ENCODE results near the gene PDPK1.
"Not testable (repeated sequence)": the region's sequence is repeated elsewhere in the genome, so short reads cannot be mapped to it uniquely, and the experiment has no call there.

The PDPK1 gene

DNA sequence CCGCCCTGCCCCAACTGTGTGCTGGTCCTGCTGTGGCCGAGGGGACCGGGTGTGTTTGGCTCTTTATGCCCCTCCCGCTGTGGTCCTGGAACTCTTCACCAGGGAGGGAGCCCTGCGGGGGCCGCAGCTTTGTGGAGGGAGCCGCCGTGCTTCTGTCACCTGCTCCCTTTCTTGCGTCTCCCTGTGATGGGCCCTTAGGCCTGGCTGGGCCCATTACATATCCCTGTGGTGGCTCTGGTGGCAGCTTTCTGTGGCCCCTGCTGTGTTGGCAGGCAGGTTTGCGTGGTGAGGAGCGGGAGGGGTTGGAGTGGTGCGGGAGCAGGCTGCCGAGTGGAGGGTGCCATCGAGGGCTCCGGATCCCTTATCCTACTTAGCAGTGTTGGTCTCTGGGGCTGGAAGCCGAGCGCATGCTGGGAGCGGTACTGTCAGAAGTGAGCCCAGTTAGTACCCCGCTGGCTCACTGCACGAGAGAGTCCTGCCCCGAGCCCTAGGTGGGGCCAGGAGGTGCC, 60.4 kb downstream of the PDPK1 start:
- peaks cover 3% of the 10 kb centered on the region for H3K79me1 ChIP-seq (ENCODE audit: low read length)
- no peaks in the 10 kb centered on the region for H3K4me1 ChIP-seq (ENCODE audit: control insufficient read depth, low read depth, low read length)
- WGBS (ENCODE audit: extremely low coverage, insufficient coverage, low lambda C conversion rate) = no CpG with 5 or more reads among the region's 21 CpGs
- H3K79me2 ChIP-seq (ENCODE audit: control insufficient read depth, insufficient read depth, low read length) = no peaks in the 10 kb centered on the region
- H3K9ac ChIP-seq (ENCODE audit: low read length) = no peak overlapping the region
- no peak overlapping the region for H3K18ac ChIP-seq (ENCODE audit: low read length)
- H2AK5ac ChIP-seq (ENCODE audit: low read length) = no peak overlapping the region
- no peak overlapping the region for H4K5ac ChIP-seq (ENCODE audit: low read length)
- no peak overlapping the region for H3K27ac ChIP-seq (ENCODE audit: low read depth, low read length)
- DNase-seq = no peak
- no peak overlapping the region for H3K4me3 ChIP-seq (ENCODE audit: low read length)
- no peak overlapping the region for H4K8ac ChIP-seq (ENCODE audit: low read depth, low read length)
- no peak overlapping the region for H3K4me2 ChIP-seq (ENCODE audit: low read length)
- H3K23ac ChIP-seq (ENCODE audit: low read length) = no peak overlapping the region
- no peak overlapping the region for H2BK5ac ChIP-seq (ENCODE audit: low read length)
- H3K36me3 ChIP-seq (ENCODE audit: control insufficient read depth, insufficient read depth, low read length) = peaks cover 1% of the 10 kb centered on the region
- H2BK15ac ChIP-seq (replicated peaks; ENCODE audit: low read depth) = no peak overlapping the region
- no peak overlapping the region for H3K4ac ChIP-seq (ENCODE audit: low read depth, low read length)
- H3K56ac ChIP-seq (ENCODE audit: low read length) = no peak overlapping the region
- H2BK120ac ChIP-seq (ENCODE audit: low read depth, low read length) = no peak overlapping the region
- H3K27me3 ChIP-seq (ENCODE audit: insufficient read depth, low read length, poor library complexity) = no peaks in the 10 kb centered on the region

- no peak overlapping the region for H4K5ac ChIP-seq (ENCODE audit: low read length)
- H3K27me3 ChIP-seq (ENCODE audit: insufficient read depth, low read length, poor library complexity) = no peaks in the 10 kb centered on the region
- H3K9ac ChIP-seq (ENCODE audit: low read length) = no peak overlapping the region
- no peak overlapping the region for H3K4me3 ChIP-seq (ENCODE audit: low read length)
- no peak overlapping the region for H2AK5ac ChIP-seq (ENCODE audit: low read length)
- no peak overlapping the region for H4K8ac ChIP-seq (ENCODE audit: low read depth, low read length)
- no peak overlapping the region for H3K18ac ChIP-seq (ENCODE audit: low read length)
- H2BK5ac ChIP-seq (ENCODE audit: low read length) = no peak overlapping the region
- no peak overlapping the region for H3K23ac ChIP-seq (ENCODE audit: low read length)
- no peak overlapping the region for H3K56ac ChIP-seq (ENCODE audit: low read length)
- no peak overlapping the region for H3K4ac ChIP-seq (ENCODE audit: low read depth, low read length)
- H3K4me1 ChIP-seq (ENCODE audit: control insufficient read depth, low read depth, low read length) = no peaks in the 10 kb centered on the region
- no peak overlapping the region for H2BK15ac ChIP-seq (replicated peaks; ENCODE audit: low read depth)
- H3K79me1 ChIP-seq (ENCODE audit: low read length) = peaks cover 1% of the 10 kb centered on the region
- no CpG with 5 or more reads among the region's 9 CpGs for WGBS (ENCODE audit: extremely low coverage, insufficient coverage, low lambda C conversion rate)
- H3K4me2 ChIP-seq (ENCODE audit: low read length) = no peak overlapping the region
- peaks cover 3% of the 10 kb centered on the region for H3K79me2 ChIP-seq (ENCODE audit: control insufficient read depth, insufficient read depth, low read length)
- no peak overlapping the region for H2BK120ac ChIP-seq (ENCODE audit: low read depth, low read length)
- peaks cover 1% of the 10 kb centered on the region for H3K36me3 ChIP-seq (ENCODE audit: control insufficient read depth, insufficient read depth, low read length)
- no peak for DNase-seq
- no peak overlapping the region for H3K27ac ChIP-seq (ENCODE audit: low read depth, low read length)
Measured at GRCh38 chr16:2598723-2599122, 60.9 kb downstream of the PDPK1 start.

DNA sequence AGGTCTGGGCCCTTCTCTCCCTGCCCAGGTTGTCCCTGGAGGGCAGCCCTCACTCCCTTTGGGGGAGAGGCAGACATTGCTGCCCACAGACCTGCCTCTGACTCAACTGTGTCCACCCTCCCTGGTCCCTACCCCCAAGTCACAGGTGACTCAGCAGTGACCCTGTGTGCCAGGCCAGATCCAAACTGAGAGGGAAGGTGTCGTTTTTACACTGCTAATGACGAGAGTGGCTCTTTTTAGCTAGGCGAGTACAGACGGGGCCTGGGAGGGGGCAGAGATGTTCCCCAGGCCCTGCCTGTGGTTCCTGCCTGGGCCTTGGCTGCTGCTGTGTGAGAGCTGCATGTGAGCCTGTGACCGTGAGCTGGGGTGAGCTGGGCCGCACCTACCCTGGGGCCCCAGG, 61.3 kb downstream of the PDPK1 start:
- not testable (repeated sequence) for H3K56ac ChIP-seq (ENCODE audit: low read length); H4K5ac ChIP-seq (ENCODE audit: low read length); H3K4me3 ChIP-seq (ENCODE audit: low read length); H3K27me3 ChIP-seq (ENCODE audit: insufficient read depth, low read length, poor library complexity); H3K36me3 ChIP-seq (ENCODE audit: control insufficient read depth, insufficient read depth, low read length); H2BK5ac ChIP-seq (ENCODE audit: low read length); H3K4me1 ChIP-seq (ENCODE audit: control insufficient read depth, low read depth, low read length); H3K27ac ChIP-seq (ENCODE audit: low read depth, low read length); H3K9ac ChIP-seq (ENCODE audit: low read length); DNase-seq; H4K8ac ChIP-seq (ENCODE audit: low read depth, low read length); H3K79me1 ChIP-seq (ENCODE audit: low read length); H2BK120ac ChIP-seq (ENCODE audit: low read depth, low read length); H3K18ac ChIP-seq (ENCODE audit: low read length); H3K79me2 ChIP-seq (ENCODE audit: control insufficient read depth, insufficient read depth, low read length); H3K4me2 ChIP-seq (ENCODE audit: low read length); H2AK5ac ChIP-seq (ENCODE audit: low read length); H3K4ac ChIP-seq (ENCODE audit: low read depth, low read length); H2BK15ac ChIP-seq (replicated peaks; ENCODE audit: low read depth); H3K23ac ChIP-seq (ENCODE audit: low read length)
- no CpG with 5 or more reads among the region's 6 CpGs for WGBS (ENCODE audit: extremely low coverage, insufficient coverage, low lambda C conversion rate)

DNA sequence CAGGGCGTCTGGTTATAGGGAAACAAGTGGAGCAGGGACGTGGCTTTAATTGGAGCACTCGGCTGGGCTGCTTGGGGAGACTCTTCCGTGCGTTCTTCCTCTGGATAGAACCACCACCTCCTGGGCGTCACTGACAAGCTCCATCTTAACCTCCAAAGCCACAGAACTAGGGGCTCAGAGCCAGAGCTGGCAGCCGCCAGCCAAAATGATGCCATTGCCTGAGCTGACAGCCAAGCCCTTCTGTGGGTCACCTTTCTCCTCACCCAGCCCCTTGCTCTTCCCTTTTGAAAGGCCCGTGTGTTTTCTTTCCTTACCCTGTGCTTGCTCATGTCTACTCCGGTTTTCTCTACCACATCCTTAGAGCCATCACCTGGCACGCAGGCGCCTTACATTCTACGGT, 62.0 kb downstream of the PDPK1 start:
- H3K23ac ChIP-seq (ENCODE audit: low read length); H2BK5ac ChIP-seq (ENCODE audit: low read length); H4K8ac ChIP-seq (ENCODE audit: low read depth, low read length); H2BK120ac ChIP-seq (ENCODE audit: low read depth, low read length); H3K27ac ChIP-seq (ENCODE audit: low read depth, low read length); H3K18ac ChIP-seq (ENCODE audit: low read length); DNase-seq; H3K79me1 ChIP-seq (ENCODE audit: low read length); H4K5ac ChIP-seq (ENCODE audit: low read length); H2AK5ac ChIP-seq (ENCODE audit: low read length); H2BK15ac ChIP-seq (replicated peaks; ENCODE audit: low read depth); H3K4me1 ChIP-seq (ENCODE audit: control insufficient read depth, low read depth, low read length); H3K9ac ChIP-seq (ENCODE audit: low read length); H3K27me3 ChIP-seq (ENCODE audit: insufficient read depth, low read length, poor library complexity); H3K36me3 ChIP-seq (ENCODE audit: control insufficient read depth, insufficient read depth, low read length); H3K4me3 ChIP-seq (ENCODE audit: low read length); H3K79me2 ChIP-seq (ENCODE audit: control insufficient read depth, insufficient read depth, low read length); H3K56ac ChIP-seq (ENCODE audit: low read length); H3K4me2 ChIP-seq (ENCODE audit: low read length); H3K4ac ChIP-seq (ENCODE audit: low read depth, low read length): not testable (repeated sequence)
- no CpG with 5 or more reads among the region's 12 CpGs for WGBS (ENCODE audit: extremely low coverage, insufficient coverage, low lambda C conversion rate)

- not testable (repeated sequence) for H3K56ac ChIP-seq (ENCODE audit: low read length); H3K18ac ChIP-seq (ENCODE audit: low read length); H3K23ac ChIP-seq (ENCODE audit: low read length); H2BK120ac ChIP-seq (ENCODE audit: low read depth, low read length); H3K4me1 ChIP-seq (ENCODE audit: control insufficient read depth, low read depth, low read length); H3K36me3 ChIP-seq (ENCODE audit: control insufficient read depth, insufficient read depth, low read length); H2AK5ac ChIP-seq (ENCODE audit: low read length); H3K27ac ChIP-seq (ENCODE audit: low read depth, low read length); H2BK5ac ChIP-seq (ENCODE audit: low read length); H2BK15ac ChIP-seq (replicated peaks; ENCODE audit: low read depth); H3K27me3 ChIP-seq (ENCODE audit: insufficient read depth, low read length, poor library complexity); H3K79me2 ChIP-seq (ENCODE audit: control insufficient read depth, insufficient read depth, low read length); H3K9ac ChIP-seq (ENCODE audit: low read length); DNase-seq; H3K79me1 ChIP-seq (ENCODE audit: low read length); H4K8ac ChIP-seq (ENCODE audit: low read depth, low read length); H3K4me3 ChIP-seq (ENCODE audit: low read length); H3K4ac ChIP-seq (ENCODE audit: low read depth, low read length); H4K5ac ChIP-seq (ENCODE audit: low read length); H3K4me2 ChIP-seq (ENCODE audit: low read length)
- no CpG with 5 or more reads among the region's 12 CpGs for WGBS (ENCODE audit: extremely low coverage, insufficient coverage, low lambda C conversion rate)
Measured at GRCh38 chr16:2601301-2602025, 63.6 kb downstream of the PDPK1 start.

DNA sequence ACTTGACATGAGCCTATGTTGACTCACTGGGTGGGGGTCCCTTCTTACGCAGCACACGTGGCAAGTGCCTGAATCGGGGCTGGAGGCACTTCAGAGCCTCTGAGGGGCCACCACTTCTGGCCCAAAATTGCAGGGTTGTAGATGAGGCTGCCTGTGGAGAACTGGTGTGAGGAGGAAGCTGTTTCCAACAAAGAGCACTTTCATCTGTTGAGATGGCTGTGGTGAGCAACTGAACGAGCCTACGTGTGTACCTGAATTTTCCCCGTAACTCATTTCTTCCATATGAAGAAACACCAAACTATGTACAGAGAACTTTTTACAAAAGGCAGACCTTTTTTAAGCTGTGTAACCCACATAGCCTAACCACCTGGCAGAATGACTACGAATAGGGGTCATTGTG, 64.4 kb downstream of the PDPK1 start:
- H3K79me2 ChIP-seq (ENCODE audit: control insufficient read depth, insufficient read depth, low read length); H3K36me3 ChIP-seq (ENCODE audit: control insufficient read depth, insufficient read depth, low read length): not testable (repeated sequence)

More for the DNA sequence above, 64.4 kb downstream of the PDPK1 start:
- H3K9ac ChIP-seq (ENCODE audit: low read length); H3K4me1 ChIP-seq (ENCODE audit: control insufficient read depth, low read depth, low read length); H3K23ac ChIP-seq (ENCODE audit: low read length); H3K79me1 ChIP-seq (ENCODE audit: low read length); H3K27ac ChIP-seq (ENCODE audit: low read depth, low read length); H3K4me3 ChIP-seq (ENCODE audit: low read length); H2BK15ac ChIP-seq (replicated peaks; ENCODE audit: low read depth); H2BK5ac ChIP-seq (ENCODE audit: low read length); H3K18ac ChIP-seq (ENCODE audit: low read length); H3K4me2 ChIP-seq (ENCODE audit: low read length); H3K56ac ChIP-seq (ENCODE audit: low read length); H4K5ac ChIP-seq (ENCODE audit: low read length); DNase-seq; H2BK120ac ChIP-seq (ENCODE audit: low read depth, low read length); H3K4ac ChIP-seq (ENCODE audit: low read depth, low read length); H3K27me3 ChIP-seq (ENCODE audit: insufficient read depth, low read length, poor library complexity); H4K8ac ChIP-seq (ENCODE audit: low read depth, low read length); H2AK5ac ChIP-seq (ENCODE audit: low read length): not testable (repeated sequence)
- WGBS (ENCODE audit: extremely low coverage, insufficient coverage, low lambda C conversion rate) = no CpG with 5 or more reads among the region's 7 CpGs
